Heart left ventricle (tissue), 13 donors: ENCODE measurements around the gene TPST2.

Source experiments
- CTCF ChIP-seq, 12 donors: fragments of 200-600 bp; sonication (generic) in 4 of 12; IDR thresholded peaks; one replicate each; pipeline versions ENCODE4 v1.5.0 to v1.8.0; 2018 to 2022; ENCODE audit warnings: antibody characterized with exemption in 12 of 12, mild to moderate bottlenecking in 5 of 12
- POLR2A ChIP-seq, 2 donors: fragments of 450-650 bp; IDR thresholded peaks; one replicate each; pipeline ENCODE4 v1.6.1; 2017; ENCODE audit warnings: antibody characterized with exemption in 2 of 2, mild to moderate bottlenecking in 2 of 2, moderate library complexity in 2 of 2
- donor health status: ischemic (EF 13 %, LVEDD 7.1; RV severe dilation, severe dysfunction).
- donor health status: DM: no; HTN: yes; CAD: no.
- donor health status: DM: no; HTN: no; CAD: no.
- donor health status: ischemic (EF 25% LVEDD 6.9; RV normal size, moderate dysfunction).
- donor health status: ischemic (EF 25% LVEDD 5.7; RV mildly dilated, moderate dysfunction).
- donor health status: ischemic (EF 35%, LVEDD 5.7; RV mildly dilated, moderate dysfunction).
- donor health status: nonischemic (EF 11% LVEDD 7.7; RV severe dilation, severe dysfunction).
- donor health status: DM: yes; HTN: yes; CAD: no.
- donor health status: PGD.
- donor health status: ischemic (EF 29% LVEDD 5.4; RV normal size, mild dysfunction).
- donor health status: nonischemic (EF 23%, LVEDD 6.1; RV moderate dilation, normal function).

DNA sequence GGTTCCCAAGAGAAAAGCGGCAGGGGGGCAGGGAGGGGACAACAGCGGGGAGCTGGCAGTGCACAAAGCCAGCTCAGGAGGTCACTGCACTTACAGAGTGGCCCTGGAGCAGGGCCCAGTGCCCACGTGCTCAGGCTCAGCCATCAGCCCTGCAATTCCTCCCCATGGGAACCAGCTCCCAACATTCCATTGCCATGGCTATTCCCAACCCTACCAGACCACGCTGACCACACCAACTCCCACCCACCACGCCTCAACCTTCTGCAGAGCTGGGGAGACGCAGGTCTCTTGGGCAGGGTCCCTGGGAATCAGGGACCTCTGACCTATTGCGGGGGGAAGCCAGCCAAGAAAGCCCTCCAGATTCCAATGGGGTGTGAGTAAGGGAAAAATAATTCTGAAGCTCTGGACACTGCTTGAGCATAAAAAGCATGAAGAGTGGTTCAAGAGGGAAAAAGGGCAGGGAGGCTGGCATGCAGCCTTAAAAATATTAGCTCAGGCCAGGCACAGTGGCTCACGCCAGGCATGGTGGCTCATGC, 39.4 kb downstream of the TPST2 start:
- TF ChIP-seq POLR2A (IDR thresholded peaks at IDR 0.05) = no peak
- no peak for TF ChIP-seq CTCF (IDR thresholded peaks at IDR 0.05)
